Activated CD4-positive, alpha-beta T cell treated with anti-CD3 and anti-CD28 coated beads for 24 hours (primary cell): ENCODE results near the gene UBE4A.

ENCODE experiments used
- DNase-seq, 2 donors: peaks; one replicate each; pipeline ENCODE4 v3.0.0-alpha.2; 2020; ENCODE audit warnings: low read depth in 2 of 2

Gene UBE4A

GRCh38 chr11:118359295-118359958, at the start of gene UBE4A:
Gene UBE4A (plus strand): TSS chr11:118359600. CDS start chr11:118365081, 5,481 bp downstream.
- peak; percentile 96 to 99 for DNase-seq

- no peak for DNase-seq
Measured at GRCh38 chr11:118310271-118310670, 49.1 kb upstream of the UBE4A start.

GRCh38 chr11:118310781-118311485, 48.5 kb upstream of the UBE4A start:
- no peak for DNase-seq

- DNase-seq, result no peak
Measured at GRCh38 chr11:118311518-118311917, 47.9 kb upstream of the UBE4A start.

GRCh38 chr11:118312328-118312727, 47.1 kb upstream of the UBE4A start:
- DNase-seq, result no peak

- DNase-seq, result no peak
Measured at GRCh38 chr11:118313242-118313641, 46.2 kb upstream of the UBE4A start.

- no peak for DNase-seq
Measured at GRCh38 chr11:118314988-118315411, 44.4 kb upstream of the UBE4A start.

- no peak for DNase-seq
Measured at GRCh38 chr11:118318124-118318523, 41.3 kb upstream of the UBE4A start.

- DNase-seq, result no peak
Measured at GRCh38 chr11:118318581-118319336, 40.6 kb upstream of the UBE4A start.

- DNase-seq, result no peak
Measured at GRCh38 chr11:118319337-118319707, 40.1 kb upstream of the UBE4A start.

- no peak for DNase-seq
Measured at GRCh38 chr11:118320515-118320914, 38.9 kb upstream of the UBE4A start.

GRCh38 chr11:118321386-118322082, 37.9 kb upstream of the UBE4A start:
- DNase-seq, result no peak

GRCh38 chr11:118322721-118323120, 36.7 kb upstream of the UBE4A start:
- no peak for DNase-seq

- DNase-seq, result no peak
Measured at GRCh38 chr11:118325283-118325682, 34.1 kb upstream of the UBE4A start.

GRCh38 chr11:118328745-118329144, 30.7 kb upstream of the UBE4A start:
- no peak for DNase-seq

- DNase-seq, result no peak
Measured at GRCh38 chr11:118334745-118335144, 24.7 kb upstream of the UBE4A start.

- DNase-seq, result peak; percentile 72 to 79
Measured at GRCh38 chr11:118338637-118339061, 20.8 kb upstream of the UBE4A start.

GRCh38 chr11:118339281-118339961, 20.0 kb upstream of the UBE4A start:
- no peak for DNase-seq

- DNase-seq, result no peak
Measured at GRCh38 chr11:118340449-118340848, 19.0 kb upstream of the UBE4A start.

- no peak for DNase-seq
Measured at GRCh38 chr11:118341261-118341660, 18.1 kb upstream of the UBE4A start.

GRCh38 chr11:118341815-118342489, 17.4 kb upstream of the UBE4A start:
- DNase-seq, result no peak
